Measurements from ENCODE around the gene ZIC4.

DNA sequence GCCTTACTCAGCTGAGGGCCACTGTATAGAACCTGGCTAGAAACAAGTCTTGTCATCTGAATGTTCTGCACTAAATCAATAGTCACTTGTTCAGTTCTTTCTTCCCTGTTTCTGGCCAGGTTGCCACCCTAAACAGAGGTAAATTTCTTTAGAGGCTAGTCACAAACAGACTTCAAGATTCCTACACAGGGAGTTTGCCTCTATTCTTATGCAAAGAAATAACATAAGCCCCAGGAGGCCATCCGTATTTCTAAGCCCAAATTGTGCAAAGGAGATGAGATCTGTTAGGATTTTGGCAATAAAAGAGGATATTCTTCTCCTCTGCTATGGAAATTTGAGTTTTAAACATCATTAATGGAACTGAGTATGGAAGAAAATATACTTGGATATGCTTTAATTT is 4.9 kb downstream of the ZIC4 start:
- TF ChIP-seq CTCF (IDR thresholded peaks at IDR 0.05), result no peak
- TF ChIP-seq POLR2A (IDR thresholded peaks at IDR 0.05), result no peak
